ENCODE results near the gene RAD51B.

The RAD51B gene

DNA sequence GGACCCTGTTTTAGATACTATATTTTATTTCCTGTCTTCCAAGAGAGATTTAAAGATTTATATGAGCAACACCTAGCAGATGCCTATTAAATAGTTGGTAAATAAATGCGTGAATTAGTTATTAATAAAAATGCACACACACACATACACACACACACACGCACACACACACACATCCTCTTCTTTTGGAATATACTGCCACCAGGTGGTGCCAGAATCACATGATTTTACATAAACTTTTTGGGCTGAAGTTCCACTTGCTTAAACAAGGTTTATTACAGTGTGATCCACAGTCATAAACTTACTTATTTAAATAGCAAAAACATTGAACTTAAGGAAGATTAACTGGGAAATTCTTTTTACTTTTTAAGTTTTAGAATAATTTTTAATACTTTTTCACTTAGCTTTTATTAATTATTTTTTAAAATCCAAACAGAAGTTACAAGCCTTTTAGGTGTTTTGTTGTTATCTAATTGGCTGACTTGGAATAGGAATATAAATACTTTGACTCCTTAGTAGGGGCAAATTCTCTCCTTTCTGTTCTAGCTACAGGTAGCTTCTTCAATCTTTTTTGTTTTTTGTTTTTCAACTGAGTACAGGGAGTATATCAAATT, 17.5 kb downstream of the RAD51B start:
- no peak for DNase-seq

- DNase-seq, result no peak
Observed at GRCh38 chr14:67846029-67846610, 26.5 kb downstream of the RAD51B start.

DNA sequence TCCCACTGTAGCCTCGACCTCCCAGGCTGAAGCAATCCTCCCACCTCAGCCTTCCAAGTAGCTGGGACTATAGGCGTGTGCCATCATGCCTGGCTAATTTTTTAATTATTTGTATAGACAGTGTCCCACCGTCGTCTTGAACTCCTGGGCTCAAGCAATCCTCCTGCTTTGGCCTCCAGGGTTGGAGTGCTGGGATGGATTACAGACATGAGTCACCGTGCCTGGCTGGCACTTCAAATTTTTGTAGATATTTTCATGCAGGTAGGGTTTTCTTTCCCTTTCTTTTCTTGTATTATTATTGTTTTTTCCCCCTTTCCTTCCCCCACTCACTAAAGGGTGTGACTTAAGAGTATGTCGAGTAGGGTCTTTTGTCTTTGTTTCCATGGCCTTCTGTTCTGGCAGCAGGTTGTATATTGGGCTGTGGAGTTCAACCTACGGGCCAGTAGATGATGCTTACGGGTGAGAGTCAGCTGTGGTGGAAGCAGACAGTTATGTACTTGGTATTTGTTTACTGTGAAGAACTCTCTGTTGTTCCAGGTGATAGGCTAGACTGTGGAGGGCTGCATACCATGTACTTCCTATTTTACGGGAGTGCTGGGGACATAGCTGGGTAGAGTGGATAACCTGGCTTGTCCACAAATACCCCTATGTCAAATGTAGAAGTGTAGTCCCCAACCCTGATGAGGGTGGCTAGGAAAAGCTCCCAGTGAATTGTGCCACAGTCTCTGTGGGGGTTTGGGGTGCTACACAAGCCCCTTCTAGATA, 30.7 kb downstream of the RAD51B start:
- DNase-seq, result no peak

DNA sequence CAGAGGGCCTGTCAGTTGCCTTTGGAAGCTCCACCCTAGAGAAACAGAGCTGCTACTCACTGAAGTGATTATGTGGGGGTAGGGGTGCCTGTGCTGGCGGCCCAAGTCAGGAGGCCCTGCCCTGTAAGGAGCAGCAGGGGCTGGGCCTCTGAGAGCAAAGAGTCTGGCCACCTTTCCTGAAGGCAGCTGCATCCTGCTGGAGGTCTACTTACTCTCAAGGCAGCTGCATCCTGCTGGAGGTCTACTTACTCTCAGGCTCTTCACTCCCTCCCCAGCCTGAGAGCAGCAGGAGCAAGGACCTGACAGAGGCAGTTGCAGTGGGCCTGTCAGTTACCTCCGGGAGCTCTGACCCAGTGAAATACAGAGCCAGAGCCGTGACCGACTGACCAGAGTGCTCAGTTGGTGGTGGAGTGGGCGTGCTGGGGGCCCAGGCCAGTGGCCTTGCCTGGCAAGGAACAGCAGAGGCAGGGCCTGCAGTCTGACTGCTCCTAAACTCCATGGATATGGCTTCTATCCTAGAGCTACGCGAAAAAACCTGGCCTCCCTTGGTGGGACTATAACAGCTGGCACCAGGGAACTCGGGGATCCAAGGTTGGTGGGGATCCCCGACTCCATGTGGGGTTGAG, 32.3 kb downstream of the RAD51B start:
- DNase-seq, result no peak

- no peak for DNase-seq
Observed at GRCh38 chr14:67852926-67853604, 33.5 kb downstream of the RAD51B start.

GRCh38 chr14:67853715-67854114, 34.1 kb downstream of the RAD51B start:
- DNase-seq, result no peak

GRCh38 chr14:67856827-67857226, 37.2 kb downstream of the RAD51B start:
- no peak for DNase-seq

DNA sequence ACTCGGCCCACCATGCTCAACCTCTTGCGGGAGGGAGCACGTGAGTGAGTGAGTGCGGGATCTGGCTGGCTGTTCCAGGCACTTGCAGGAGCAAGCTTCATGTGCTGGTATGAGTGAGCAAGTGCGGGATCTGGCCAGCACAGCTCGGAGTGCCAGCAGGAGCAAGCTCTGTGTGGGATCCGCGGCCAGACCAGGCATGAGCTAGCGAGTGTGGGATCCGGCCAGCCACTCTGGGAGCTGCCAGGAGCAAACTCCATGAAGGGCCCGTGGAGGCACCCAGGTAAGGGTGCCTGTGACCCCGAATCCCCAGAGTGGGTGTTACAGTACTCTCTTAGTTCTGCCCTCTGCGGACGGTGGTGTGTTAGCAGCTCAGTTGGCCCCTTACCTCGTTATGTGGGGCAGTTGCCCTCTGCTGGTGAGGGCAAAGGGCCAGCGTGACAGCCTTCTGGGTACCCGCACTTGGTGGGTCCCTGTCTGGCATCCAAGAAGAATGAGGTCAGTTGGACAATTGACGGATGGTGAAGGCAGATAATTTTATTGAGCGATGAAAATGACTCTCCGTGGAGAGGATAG, 38.3 kb downstream of the RAD51B start:
- no peak for DNase-seq

DNA sequence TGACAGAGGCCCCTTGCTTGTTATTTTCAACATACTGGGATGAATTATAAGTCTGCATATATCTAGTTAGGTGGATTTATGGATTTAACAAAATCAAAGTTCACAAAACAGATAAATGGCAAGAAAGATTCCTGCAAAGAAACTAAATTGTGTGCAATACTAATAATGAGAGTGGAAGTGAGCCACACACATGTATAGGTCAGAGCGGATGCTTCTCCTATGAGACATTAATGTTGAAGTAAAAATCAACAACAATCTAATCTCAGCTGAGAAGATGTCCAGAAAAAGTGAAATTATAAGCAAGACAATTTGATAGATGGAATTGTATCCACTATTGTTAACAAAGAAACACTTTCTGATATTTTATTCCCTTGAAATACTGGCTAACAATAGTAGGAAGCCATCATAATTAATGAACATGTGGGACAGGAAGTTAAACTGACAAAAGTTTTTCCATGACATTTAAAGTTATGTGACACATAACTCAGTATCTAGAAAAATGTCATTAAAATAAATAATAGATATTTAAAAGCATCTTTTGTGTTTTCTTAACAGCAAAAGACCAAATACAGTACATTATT, 39.7 kb downstream of the RAD51B start:
- no peak for DNase-seq

- DNase-seq, result no peak
Observed at GRCh38 chr14:67863223-67863622, 43.6 kb downstream of the RAD51B start.

DNA sequence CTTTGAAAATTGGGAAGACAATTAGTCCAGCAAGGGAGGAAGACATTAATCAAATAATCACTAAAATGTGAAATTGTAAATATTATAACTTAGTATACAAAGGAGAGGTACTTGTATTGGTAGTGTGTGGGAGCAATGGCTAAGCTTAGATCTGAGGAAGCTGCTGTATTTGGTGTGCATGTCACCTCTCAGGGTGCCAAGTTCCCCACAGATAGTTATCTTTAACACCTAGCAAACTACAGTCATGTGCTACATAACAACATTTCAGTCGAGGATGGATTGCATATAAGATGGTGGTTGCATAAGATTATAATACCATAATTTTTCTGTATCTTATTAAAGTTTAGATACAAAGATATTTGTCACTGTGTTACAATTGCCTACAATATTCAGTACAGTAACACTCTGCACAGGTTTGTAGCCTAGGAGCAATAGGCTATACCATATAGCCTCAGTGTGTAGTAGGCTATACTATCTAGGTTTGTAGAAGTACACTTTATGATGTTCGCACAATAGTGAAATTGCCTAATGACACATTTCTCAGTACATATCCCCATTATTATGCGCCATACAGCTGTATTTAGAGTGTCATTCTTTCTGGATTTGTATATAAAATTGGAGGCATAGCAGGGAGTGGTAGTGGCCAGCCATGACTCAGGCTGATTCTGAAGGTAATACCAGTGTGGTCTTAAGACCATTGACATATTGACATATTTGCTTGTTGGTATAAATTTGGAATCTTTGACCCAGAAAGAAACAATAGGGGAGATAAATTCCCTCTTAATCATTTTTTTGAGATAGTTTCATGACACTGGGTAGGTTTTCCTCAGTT, 55.8 kb downstream of the RAD51B start:
- DNase-seq, result no peak

DNA sequence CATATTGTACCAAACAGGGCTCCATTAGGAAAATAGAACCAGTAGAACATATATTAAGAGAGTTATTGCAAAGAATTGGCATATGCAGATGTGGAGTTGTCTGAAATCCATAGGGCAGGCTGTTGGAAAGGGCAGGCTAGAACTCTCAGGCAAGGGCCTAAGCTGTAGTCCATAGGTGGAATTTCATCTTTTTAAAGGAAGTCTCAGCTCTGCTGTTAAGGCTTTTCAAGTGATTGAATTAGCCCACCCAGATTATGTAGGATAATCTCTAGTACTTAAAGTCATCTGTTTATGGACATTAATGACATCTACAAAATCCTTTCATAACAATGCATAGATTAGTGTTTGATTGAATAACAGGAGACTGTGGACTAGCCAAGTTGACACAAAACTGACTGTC, 59.4 kb downstream of the RAD51B start:
- no peak for DNase-seq

DNA sequence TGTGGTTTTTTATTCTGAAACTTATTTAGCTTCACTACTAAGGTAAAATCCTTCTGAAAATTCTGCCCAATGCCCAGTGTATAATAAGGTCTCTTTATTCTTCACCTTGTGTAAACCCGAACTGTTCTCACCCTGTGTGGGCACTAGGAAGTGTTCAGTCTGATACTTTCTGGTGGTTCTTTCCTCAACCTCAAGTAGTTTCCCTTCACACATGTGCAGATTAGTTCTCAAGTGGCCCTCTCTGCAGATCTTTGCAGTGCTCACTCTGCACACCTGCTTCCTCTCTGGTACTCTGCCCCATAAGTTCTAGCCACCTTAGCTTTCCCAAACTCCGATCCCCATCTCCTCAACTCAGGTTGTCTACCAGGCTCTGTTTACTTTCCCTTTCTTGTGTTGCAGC, 61.6 kb downstream of the RAD51B start:
- DNase-seq, result no peak

- DNase-seq, result peak in 1 of 2 donors; percentile 9
Observed at GRCh38 chr14:67882986-67883555, 63.5 kb downstream of the RAD51B start.

DNA sequence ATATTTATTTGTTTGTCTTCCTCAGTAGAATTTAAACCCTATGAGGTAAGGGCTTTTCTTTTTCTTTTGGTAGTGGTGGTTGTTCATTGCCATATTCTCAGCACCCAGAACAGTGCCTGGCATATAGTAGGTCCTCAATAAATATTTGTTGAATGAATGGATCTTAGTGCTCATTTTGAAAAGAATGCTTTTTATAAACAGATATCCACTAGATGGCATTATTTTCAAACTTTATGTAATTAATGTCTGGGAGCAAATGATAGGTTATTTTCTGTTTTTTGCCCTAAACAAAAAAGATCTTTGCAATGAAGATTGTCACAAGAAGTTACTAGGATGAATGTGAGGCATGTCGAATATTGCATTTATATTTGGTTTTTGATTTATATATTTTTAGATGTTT, 64.1 kb downstream of the RAD51B start:
- peak in 1 of 2 donors; percentile 3 for DNase-seq

DNA sequence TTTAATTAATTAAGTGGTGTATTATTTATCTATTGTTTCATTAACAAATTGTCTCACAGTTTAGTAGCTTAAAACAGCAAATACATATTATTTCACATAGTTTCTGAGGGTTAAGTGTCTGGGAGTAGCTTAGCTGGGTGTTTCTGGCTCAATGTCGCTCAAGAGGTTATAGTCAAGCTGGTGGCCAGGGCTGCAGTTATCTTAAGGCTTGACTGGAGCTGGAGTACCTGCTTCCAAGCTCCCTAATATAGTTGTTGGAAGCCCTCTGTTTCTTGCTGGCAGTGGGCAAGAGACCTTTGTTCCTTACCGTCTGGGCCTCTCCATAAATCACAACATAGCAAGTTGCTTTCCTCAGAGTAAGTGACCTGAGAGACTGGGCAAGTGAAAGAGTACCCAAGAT, 66.6 kb downstream of the RAD51B start:
- no peak for DNase-seq

GRCh38 chr14:67887478-67887877, 67.9 kb downstream of the RAD51B start:
- no peak for DNase-seq

- no peak for DNase-seq
Observed at GRCh38 chr14:67889455-67889854, 69.9 kb downstream of the RAD51B start.

DNA sequence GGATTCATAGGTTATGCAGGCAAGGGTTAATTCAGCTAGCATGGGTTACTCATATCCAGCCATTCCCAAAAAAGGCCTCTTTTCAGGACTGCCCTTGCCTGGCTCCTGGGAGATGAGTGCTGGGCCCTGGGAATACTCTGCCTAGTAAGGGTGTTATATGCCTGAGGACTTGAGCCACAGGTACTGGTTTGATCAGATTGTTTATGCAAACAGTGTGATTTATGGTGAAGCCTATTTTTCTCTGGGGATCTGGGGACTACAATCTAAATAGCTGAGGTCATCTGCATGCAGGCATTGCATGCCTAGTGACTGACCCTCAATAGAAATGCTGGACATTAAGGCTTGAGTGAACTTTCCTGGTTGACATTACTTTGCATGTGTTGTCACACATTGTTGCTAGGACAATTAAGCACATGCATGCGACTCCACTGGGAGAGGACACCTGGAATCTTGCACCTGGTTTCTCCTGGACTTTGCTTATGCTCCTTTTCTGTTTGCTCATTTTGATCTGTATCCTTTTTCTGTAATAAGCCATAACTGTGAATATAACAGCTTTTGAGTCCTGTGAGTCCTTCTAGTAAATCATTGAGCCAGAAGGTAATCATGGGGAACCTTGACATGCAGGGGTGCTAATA, 73.0 kb downstream of the RAD51B start:
- DNase-seq, result no peak

DNA sequence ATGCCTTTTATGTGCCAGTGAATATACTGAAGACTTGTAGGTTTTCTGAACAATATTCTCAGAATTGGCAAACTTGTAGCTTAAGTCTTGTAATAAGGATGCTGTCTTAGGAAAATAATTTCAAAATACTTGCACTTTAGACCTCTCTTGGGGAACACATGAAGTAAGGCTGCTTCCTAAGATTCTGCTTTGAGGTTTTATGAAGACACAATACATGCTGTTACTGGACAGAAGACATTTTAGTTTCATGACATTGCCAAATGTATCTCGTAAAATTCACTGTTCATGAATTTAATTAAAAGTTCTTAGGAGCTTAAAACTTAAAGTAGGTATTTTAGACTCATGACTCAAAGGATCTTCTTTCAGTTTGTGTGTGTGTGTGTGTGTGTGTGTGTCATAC, 80.7 kb downstream of the RAD51B start:
- DNase-seq, result no peak
